Astrocyte (in vitro differentiated cells and primary cell): Measurements from ENCODE around the gene UBASH3A. TPM values are rescaled to one million over a fixed set of nuclear protein-coding genes. Genes with fewer than 3 reads are reported as not detected.

Source experiments
- DNase-seq: peaks from one replicate; pipeline ENCODE4 v3.0.0-alpha.2; 2010; ENCODE audit warnings: low read depth
- FAIRE-seq: peaks from 2 replicates; lab custom pipeline; 2011; peaks lifted over from hg19 to GRCh38; lab: Jason Lieb, UNC
- H2AFZ ChIP-seq: 2 replicates; pipeline ENCODE4 v1.6.0; 2012; ENCODE audit warnings: low read depth, low read length, inconsistent platforms
- H3K27ac ChIP-seq: 2 replicates; pipeline ENCODE4 v1.5.1; 2011; ENCODE audit warnings: low read depth, low read length, inconsistent platforms
- H3K27me3 ChIP-seq: 2 replicates; pipeline ENCODE4 v1.6.0; 2011; ENCODE audit warnings: low read length, inconsistent platforms; ENCODE audit not compliant: insufficient read depth
- H3K36me3 ChIP-seq: 2 replicates; pipeline ENCODE4 v1.5.1; 2011; ENCODE audit warnings: low read length, inconsistent platforms; ENCODE audit not compliant: insufficient read depth
- H3K4me1 ChIP-seq: 2 replicates; pipeline ENCODE4 v1.5.1; 2011; ENCODE audit warnings: low read length, inconsistent platforms; ENCODE audit not compliant: insufficient read depth
- H3K4me2 ChIP-seq: 2 replicates; pipeline ENCODE4 v1.6.0; 2012; ENCODE audit warnings: low read length, inconsistent platforms
- H3K4me3 ChIP-seq: 2 replicates; pipeline ENCODE4 v1.5.1; 2011; ENCODE audit warnings: low read depth, mild to moderate bottlenecking, low read length, inconsistent platforms; ENCODE audit not compliant: insufficient read depth
- H3K79me2 ChIP-seq: 2 replicates; pipeline ENCODE4 v1.6.0; 2012; ENCODE audit warnings: mild to moderate bottlenecking, low read length, inconsistent platforms; ENCODE audit not compliant: insufficient read depth
- H3K9ac ChIP-seq: 2 replicates; pipeline ENCODE4 v1.6.0; 2012; ENCODE audit warnings: mild to moderate bottlenecking, low read length, inconsistent platforms
- H3K9me3 ChIP-seq: 2 replicates; pipeline ENCODE4 v1.5.1; 2012; ENCODE audit warnings: low read depth, mild to moderate bottlenecking, low read length, inconsistent platforms; ENCODE audit not compliant: insufficient read depth
- H4K20me1 ChIP-seq: 2 replicates; pipeline ENCODE4 v1.6.0; 2012; ENCODE audit warnings: low read length, inconsistent platforms; ENCODE audit not compliant: insufficient read depth
- H3K27ac Mint-ChIP-seq: one replicate; pipeline ENCODE4 v1.8.0; 2021; ENCODE audit warnings: mild to moderate bottlenecking, mixed read lengths; ENCODE audit not compliant: unreplicated experiment
- H3K27me3 Mint-ChIP-seq: one replicate; pipeline ENCODE4 v1.8.0; 2021; ENCODE audit warnings: low read depth, mixed read lengths; ENCODE audit not compliant: unreplicated experiment
- H3K36me3 Mint-ChIP-seq: one replicate; pipeline ENCODE4 v1.8.0; 2021; ENCODE audit warnings: low read depth, mixed read lengths; ENCODE audit not compliant: unreplicated experiment
- H3K4me1 Mint-ChIP-seq: one replicate; pipeline ENCODE4 v1.8.0; 2021; ENCODE audit warnings: low read depth, mixed read lengths; ENCODE audit not compliant: unreplicated experiment
- H3K4me3 Mint-ChIP-seq: one replicate; pipeline ENCODE4 v1.8.0; 2021; ENCODE audit warnings: mild to moderate bottlenecking, moderate library complexity, mixed read lengths; ENCODE audit not compliant: unreplicated experiment
- H3K9me3 Mint-ChIP-seq: one replicate; pipeline ENCODE4 v1.8.0; 2021; ENCODE audit warnings: mild to moderate bottlenecking, mixed read lengths; ENCODE audit not compliant: unreplicated experiment
- CTCF ChIP-seq: IDR thresholded peaks from 2 replicates; pipeline ENCODE4 v1.5.1; 2011; ENCODE audit warnings: low read depth, mild to moderate bottlenecking, inconsistent platforms, low read length, moderate library complexity; ENCODE audit not compliant: insufficient read depth
- EZH2 ChIP-seq: IDR thresholded peaks from 2 replicates; pipeline ENCODE4 v1.6.1; 2012; ENCODE audit warnings: mild to moderate bottlenecking, low read length, inconsistent platforms; ENCODE audit not compliant: insufficient read depth
- total RNA-seq: library from RNA; stranded (reverse); gene quantifications from 2 replicates; pipeline ENCODE4 v1.2.1, GENCODE V29; 2021

Gene UBASH3A
- total RNA-seq, 1 donor from 2014 or later = not detected

GRCh38 chr21:42495765-42496119 is 92.0 kb downstream of the UBASH3A start:
- peak overlapping the region; percentile 87 for H3K4me3 Mint-ChIP-seq
- DNase-seq (no peak), FAIRE-seq (no peak)
- peaks cover 6% of the 10 kb centered on the region for H3K27me3 Mint-ChIP-seq
- Histone ChIP-seq H3K27me3 (no peaks in the 10 kb centered on the region), H3K4me3 (peak overlapping the region; percentile 68), H3K79me2 (no peaks in the 10 kb centered on the region), H3K9ac (peak overlapping the region; percentile 49), H3K36me3 (no peaks in the 10 kb centered on the region), H2AFZ (peak overlapping the region; percentile 94), H3K27ac (no peak overlapping the region), H4K20me1 (no peaks in the 10 kb centered on the region), H3K4me1 (peaks cover 5% of the 10 kb centered on the region), H3K9me3 (no peaks in the 10 kb centered on the region), H3K4me2 (peak overlapping the region; percentile 93)
- no peaks in the 10 kb centered on the region for H3K36me3 Mint-ChIP-seq
- TF ChIP-seq EZH2 = no peak
- no peak for TF ChIP-seq CTCF
- H3K27ac Mint-ChIP-seq = peak overlapping the region; percentile 67
- peaks cover 3% of the 10 kb centered on the region for H3K9me3 Mint-ChIP-seq
- H3K4me1 Mint-ChIP-seq = peaks cover 5% of the 10 kb centered on the region

- DNase-seq = peak; percentile 92
- Mint-ChIP-seq H3K9me3 (no peaks in the 10 kb centered on the region), H3K27ac (peak within 1 kb of the TSS; percentile 87), H3K4me3 (peak within 1 kb of the TSS; percentile 87), H3K27me3 (peaks cover 4% of the 10 kb centered on the region), H3K4me1 (peaks cover 5% of the 10 kb centered on the region), H3K36me3 (no peaks in the 10 kb centered on the region)
- Histone ChIP-seq H3K27ac (peak within 1 kb of the TSS; percentile 43), H4K20me1 (no peaks in the 10 kb centered on the region), H2AFZ (peak within 1 kb of the TSS; percentile 95), H3K79me2 (no peaks in the 10 kb centered on the region), H3K4me1 (peaks cover 5% of the 10 kb centered on the region), H3K9ac (peak within 1 kb of the TSS; percentile 85), H3K27me3 (no peaks in the 10 kb centered on the region), H3K9me3 (no peaks in the 10 kb centered on the region), H3K4me3 (peak within 1 kb of the TSS; percentile 68), H3K4me2 (peak within 1 kb of the TSS; percentile 93), H3K36me3 (no peaks in the 10 kb centered on the region)
- TF ChIP-seq CTCF = no peak
- TF ChIP-seq EZH2 = no peak
- peak; percentile 69 for FAIRE-seq
Observed at GRCh38 chr21:42496120-42496838, 92.6 kb downstream of the UBASH3A start, which contains the start of gene RSPH1. Gene RSPH1 (minus strand): TSS chr21:42496224. CDS start chr21:42496186, 38 bp downstream.

GRCh38 chr21:42496839-42497202 is 93.1 kb downstream of the UBASH3A start:
- H3K9ac ChIP-seq = peak overlapping the region; percentile 85
- peaks cover 5% of the 10 kb centered on the region for H3K4me1 ChIP-seq
- no peak for TF ChIP-seq EZH2
- no peak for TF ChIP-seq CTCF
- H3K27ac ChIP-seq = peak overlapping the region; percentile 43
- Mint-ChIP-seq H3K27ac (peak overlapping the region; percentile 87), H3K4me3 (peak overlapping the region; percentile 87), H3K4me1 (peaks cover 5% of the 10 kb centered on the region), H3K9me3 (no peaks in the 10 kb centered on the region), H3K36me3 (no peaks in the 10 kb centered on the region), H3K27me3 (peaks cover 4% of the 10 kb centered on the region)
- no peaks in the 10 kb centered on the region for H4K20me1 ChIP-seq
- no peaks in the 10 kb centered on the region for H3K36me3 ChIP-seq
- DNase-seq (no peak), FAIRE-seq (no peak)
- H2AFZ ChIP-seq = peak overlapping the region; percentile 95
- H3K4me2 ChIP-seq = peak overlapping the region; percentile 93
- H3K9me3 ChIP-seq = no peaks in the 10 kb centered on the region
- no peaks in the 10 kb centered on the region for H3K27me3 ChIP-seq
- H3K4me3 ChIP-seq = peak overlapping the region; percentile 68
- H3K79me2 ChIP-seq = no peaks in the 10 kb centered on the region
